Measurements from ENCODE around the gene SLC24A5. TPM values are rescaled to one million over a fixed set of nuclear protein-coding genes. Genes with fewer than 3 reads are reported as not detected.

The SLC24A5 gene
- total and polyA plus RNA-seq, 7 donors = 0.36 TPM; not detected in 6

DNA sequence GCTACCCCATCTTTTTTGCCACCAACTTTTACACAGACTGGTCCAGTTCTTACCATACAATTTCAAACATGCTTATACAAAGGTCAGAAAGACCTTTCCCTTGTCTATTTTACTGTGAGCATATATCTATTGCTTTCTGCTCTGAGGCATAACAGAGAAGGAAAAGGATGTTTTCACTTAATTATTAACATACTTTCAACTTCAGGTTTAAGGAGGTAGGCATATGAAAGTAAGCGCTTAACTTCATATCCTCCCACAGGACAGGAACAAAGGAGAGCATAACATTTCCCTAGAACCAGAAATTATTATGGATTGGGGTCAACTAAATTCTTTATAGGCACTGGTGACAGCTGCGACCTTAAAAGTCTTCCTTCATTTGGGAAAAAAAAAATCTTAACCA lies 56.2 kb downstream of the SLC24A5 start:
- DNase-seq = no peak
- no peaks in the 10 kb centered on the region for H3K27me3 ChIP-seq
- intact Hi-C loops (cut with DNase I) = loop anchor here (5.0 kb wide), 1 partner anchor 155 kb away; the partner anchor contains the start of gene DUT
- WGBS, 2 donors = 66 to 71% methylated on average over 2 of the region's 2 CpGs
- no peak for TF ChIP-seq POLR2AphosphoS5 (IDR thresholded peaks at IDR 0.05)
- no peak for TF ChIP-seq POLR2A (IDR thresholded peaks at IDR 0.05)
- TF ChIP-seq EP300 (IDR thresholded peaks at IDR 0.05) = no peak
- TF ChIP-seq, protein P1, sequence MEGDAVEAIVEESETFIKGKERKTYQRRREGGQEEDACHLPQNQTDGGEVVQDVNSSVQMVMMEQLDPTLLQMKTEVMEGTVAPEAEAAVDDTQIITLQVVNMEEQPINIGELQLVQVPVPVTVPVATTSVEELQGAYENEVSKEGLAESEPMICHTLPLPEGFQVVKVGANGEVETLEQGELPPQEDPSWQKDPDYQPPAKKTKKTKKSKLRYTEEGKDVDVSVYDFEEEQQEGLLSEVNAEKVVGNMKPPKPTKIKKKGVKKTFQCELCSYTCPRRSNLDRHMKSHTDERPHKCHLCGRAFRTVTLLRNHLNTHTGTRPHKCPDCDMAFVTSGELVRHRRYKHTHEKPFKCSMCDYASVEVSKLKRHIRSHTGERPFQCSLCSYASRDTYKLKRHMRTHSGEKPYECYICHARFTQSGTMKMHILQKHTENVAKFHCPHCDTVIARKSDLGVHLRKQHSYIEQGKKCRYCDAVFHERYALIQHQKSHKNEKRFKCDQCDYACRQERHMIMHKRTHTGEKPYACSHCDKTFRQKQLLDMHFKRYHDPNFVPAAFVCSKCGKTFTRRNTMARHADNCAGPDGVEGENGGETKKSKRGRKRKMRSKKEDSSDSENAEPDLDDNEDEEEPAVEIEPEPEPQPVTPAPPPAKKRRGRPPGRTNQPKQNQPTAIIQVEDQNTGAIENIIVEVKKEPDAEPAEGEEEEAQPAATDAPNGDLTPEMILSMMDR (IDR thresholded peaks at IDR 0.05) = no peak
- H3K36me3 ChIP-seq = no peaks in the 10 kb centered on the region
- H3K27ac ChIP-seq = peak overlapping the region; percentile 84 to 94 (median 90)
- H3K4me1 ChIP-seq = peaks cover 0 to 14% (median 2%) of the 10 kb centered on the region in 4 donors
- no peaks in the 10 kb centered on the region for H3K9me3 ChIP-seq
- peak overlapping the region; percentile 61 to 75 (median 68) for H3K4me3 ChIP-seq

DNA sequence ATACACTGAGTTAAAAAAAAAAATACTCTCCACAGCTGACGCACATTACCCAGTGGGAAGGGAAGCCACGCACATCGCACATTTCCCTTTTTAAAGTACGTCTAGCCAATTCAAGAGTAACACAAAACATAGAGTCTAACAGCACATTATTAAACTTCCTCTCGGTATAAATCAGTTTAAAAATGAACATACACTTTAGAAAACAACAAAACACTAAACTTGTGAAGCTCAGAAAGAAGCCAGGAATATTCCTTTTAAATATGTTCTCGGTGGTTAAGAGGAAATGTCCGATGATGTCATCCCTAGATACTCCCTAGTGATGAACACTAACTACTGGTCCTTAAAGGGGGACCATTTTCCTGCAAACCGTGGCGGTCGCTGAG lies 56.6 kb downstream of the SLC24A5 start:
- WGBS, 2 donors = 2 to 4% methylated on average over 10 of the region's 10 CpGs
- Histone ChIP-seq H3K4me3 (peak overlapping the region; percentile 61 to 75 (median 68)), H3K4me1 (peaks cover 0 to 14% (median 2%) of the 10 kb centered on the region in 4 donors), H3K9me3 (no peaks in the 10 kb centered on the region), H3K27ac (peak overlapping the region; percentile 84 to 94 (median 90)), H3K27me3 (no peaks in the 10 kb centered on the region), H3K36me3 (no peaks in the 10 kb centered on the region)
- intact Hi-C loops (cut with DNase I) = loop anchor here (5.0 kb wide), 1 partner anchor 155 kb away; the partner anchor contains the start of gene DUT
- DNase-seq = no peak
- TF ChIP-seq POLR2A (IDR thresholded peaks at IDR 0.05) = no peak
- TF ChIP-seq, protein P1 (IDR thresholded peaks at IDR 0.05) = no peak
- peak in 1 of 4 donors; percentile 5 for TF ChIP-seq POLR2AphosphoS5 (IDR thresholded peaks at IDR 0.05)

DNA sequence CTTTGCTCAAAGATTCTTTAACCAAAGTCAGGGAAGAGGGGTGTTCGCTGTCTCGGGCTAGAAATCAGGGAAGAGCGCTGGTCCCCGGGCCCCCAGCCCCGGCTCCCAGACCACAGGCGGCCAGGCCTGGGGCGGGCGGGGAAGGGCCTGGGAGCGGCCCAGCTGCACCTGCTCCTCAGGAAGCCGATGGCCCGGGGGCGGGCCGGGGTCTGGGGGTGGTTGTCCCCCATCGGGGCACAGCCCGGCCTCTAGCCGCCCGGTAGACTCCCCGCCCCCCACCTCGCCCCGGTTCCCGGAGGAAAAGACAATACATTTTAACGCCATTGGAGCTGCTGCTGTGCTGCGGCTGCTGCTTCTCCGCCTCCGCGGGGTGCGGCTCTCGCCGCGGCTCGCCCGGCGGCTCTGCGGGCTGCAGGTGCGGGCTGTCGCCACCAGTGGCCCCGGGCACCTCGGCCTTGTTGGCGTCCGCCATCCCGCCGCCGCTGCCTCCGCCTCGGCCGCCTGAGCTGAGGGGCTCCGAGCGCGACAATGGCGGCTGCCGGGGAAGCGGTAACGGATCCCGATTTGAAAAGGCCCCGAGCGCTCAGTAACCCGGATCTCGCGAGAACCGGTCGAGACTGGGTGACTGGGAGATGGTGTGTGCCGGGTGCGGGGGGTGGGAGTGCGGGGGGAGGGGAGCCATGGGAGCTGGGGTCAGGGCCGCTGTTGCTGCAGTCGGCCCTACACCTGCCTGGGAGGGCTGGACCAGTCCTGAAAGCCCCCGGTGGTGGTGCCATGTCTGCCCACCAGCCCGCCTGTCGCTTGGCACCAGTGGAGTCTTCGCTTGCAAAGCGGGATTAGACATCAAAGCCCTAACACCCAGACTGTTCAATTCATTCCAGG lies 57.2 kb downstream of the SLC24A5 start, which contains the start of gene MYEF2:
Gene MYEF2 (minus strand): TSS at position 530 of the 882 bp plus-strand sequence. CDS start 58 bp downstream, at position 472.
- peak; percentile 39 to 53 (median 45) for TF ChIP-seq POLR2AphosphoS5 (IDR thresholded peaks at IDR 0.05)
- TF ChIP-seq POLR2A (IDR thresholded peaks at IDR 0.05) = no peak
- TF ChIP-seq EP300 (IDR thresholded peaks at IDR 0.05) = no peak
- TF ChIP-seq, protein P1 (IDR thresholded peaks at IDR 0.05) = no peak
- Histone ChIP-seq H3K4me1 (peaks cover 0 to 14% (median 2%) of the 10 kb centered on the region in 4 donors), H3K9me3 (no peaks in the 10 kb centered on the region), H3K36me3 (no peaks in the 10 kb centered on the region), H3K27me3 (no peaks in the 10 kb centered on the region), H3K4me3 (peak within 1 kb of the TSS; percentile 61 to 75 (median 68)), H3K27ac (peak within 1 kb of the TSS; percentile 84 to 94 (median 90))
- 3 to 4% methylated on average over 71 of the region's 71 CpGs for WGBS, 2 donors
- intact Hi-C loops (cut with DNase I) = loop anchor here (5.0 kb wide), 1 partner anchor 154 kb away; the partner anchor contains the start of gene DUT
- peak; percentile 83 for DNase-seq

DNA sequence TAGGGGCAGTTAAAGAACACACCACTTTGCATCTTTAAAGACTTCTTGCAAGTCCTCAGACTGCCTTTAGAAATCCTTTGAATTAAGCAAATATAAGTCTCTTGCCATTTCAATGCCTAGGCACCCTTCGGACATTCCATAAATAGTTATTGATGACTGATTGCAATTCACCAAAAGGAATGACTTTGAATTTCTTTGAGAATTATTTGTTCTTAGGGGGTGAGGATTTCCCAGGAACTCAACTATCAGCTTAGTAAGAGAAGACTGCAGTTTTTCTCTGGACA lies 57.8 kb downstream of the SLC24A5 start:
- intact Hi-C loops (cut with DNase I) = loop anchor here (5.0 kb wide), 1 partner anchor 154 kb away; the partner anchor contains the start of gene DUT
- Histone ChIP-seq H3K4me3 (peak overlapping the region; percentile 61 to 75 (median 68)), H3K4me1 (peaks cover 0 to 14% (median 2%) of the 10 kb centered on the region in 4 donors), H3K27ac (peak overlapping the region in 3 of 4 donors; percentile 89 to 94 (median 91)), H3K27me3 (no peaks in the 10 kb centered on the region), H3K9me3 (no peaks in the 10 kb centered on the region), H3K36me3 (no peaks in the 10 kb centered on the region)
- no peak for DNase-seq
- WGBS, 2 donors = 91 to 94% methylated on average over 1 of the region's 1 CpG
- no peak for TF ChIP-seq POLR2AphosphoS5 (IDR thresholded peaks at IDR 0.05)
- no peak for TF ChIP-seq POLR2A (IDR thresholded peaks at IDR 0.05)
- TF ChIP-seq, protein P1 (IDR thresholded peaks at IDR 0.05) = no peak
- TF ChIP-seq EP300 (IDR thresholded peaks at IDR 0.05) = no peak

All from sigmoid colon (tissue), 7 donors.